ENCODE measurements around the gene OSTN.
"Not testable (repeated sequence)": the region's sequence is repeated elsewhere in the genome, so short reads cannot be mapped to it uniquely, and the experiment has no call there.

Gene OSTN

DNA sequence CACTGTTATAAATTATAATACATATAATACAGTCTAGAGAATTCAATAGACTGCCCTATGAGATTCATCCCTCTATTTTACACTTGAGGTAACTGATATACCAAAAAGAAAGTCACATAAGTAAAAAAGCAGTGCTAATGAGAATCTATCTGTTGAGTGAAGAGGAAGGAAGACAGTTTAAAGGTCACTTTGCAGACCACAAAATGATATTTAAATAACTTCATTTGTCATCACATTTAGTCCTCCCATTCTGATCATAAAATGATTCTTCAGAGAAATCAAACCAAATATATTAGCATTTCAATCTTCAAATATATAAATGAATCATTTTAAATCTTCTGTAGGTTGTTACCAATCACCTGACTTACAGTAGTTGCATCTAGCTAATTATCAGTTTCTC is 69.7 kb downstream of the OSTN start:
- DNase-seq (ENCODE audit: low spot score) = no peak

GRCh38 chr3:191269289-191270085 is 70.4 kb downstream of the OSTN start:
- DNase-seq (ENCODE audit: low spot score) = no peak

DNA sequence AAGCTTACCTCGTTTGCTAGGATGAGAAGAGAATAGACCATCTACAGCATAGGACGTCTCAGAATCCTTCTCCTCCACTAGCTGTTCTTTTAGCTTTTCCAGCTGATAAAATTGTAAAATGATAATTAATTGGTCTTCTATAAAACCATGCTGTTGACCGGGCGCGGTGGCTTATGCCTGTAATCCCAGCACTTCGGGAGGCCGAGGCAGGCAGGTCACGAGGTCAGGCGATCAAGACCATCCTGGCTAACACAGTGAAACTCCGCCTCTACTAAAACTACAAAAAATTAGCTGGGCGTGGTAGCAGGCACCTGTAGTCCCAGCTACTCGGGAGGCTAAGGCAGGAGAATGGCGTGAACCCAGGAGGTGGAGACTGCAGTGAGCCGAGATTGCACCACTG is 76.2 kb downstream of the OSTN start:
- not testable (repeated sequence) for DNase-seq (ENCODE audit: low spot score)

- DNase-seq (ENCODE audit: low spot score) = no peak
Measured at GRCh38 chr3:191275751-191276150, 76.7 kb downstream of the OSTN start.

- DNase-seq (ENCODE audit: low spot score) = no peak
Measured at GRCh38 chr3:191280111-191280510, 81.1 kb downstream of the OSTN start.

DNA sequence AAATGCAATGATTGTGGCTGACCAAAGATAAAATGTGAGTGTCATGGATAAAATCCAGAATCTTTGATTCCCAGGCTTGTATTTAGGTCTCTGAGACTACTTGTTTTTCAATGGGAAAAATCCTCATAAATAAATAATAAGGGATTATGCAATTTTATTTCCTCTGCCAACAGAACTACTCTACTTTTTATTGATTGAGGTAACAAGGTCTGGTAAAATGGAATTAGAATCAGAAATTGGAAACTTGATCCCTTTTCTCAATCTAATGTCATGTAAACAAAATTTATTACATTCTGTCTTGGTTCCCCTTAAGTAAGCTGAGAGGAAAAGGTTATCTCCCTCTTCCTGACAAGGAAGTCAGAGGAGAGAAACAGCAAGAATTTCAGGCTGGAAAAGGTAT is 81.8 kb downstream of the OSTN start:
- DNase-seq (ENCODE audit: low spot score) = no peak

DNA sequence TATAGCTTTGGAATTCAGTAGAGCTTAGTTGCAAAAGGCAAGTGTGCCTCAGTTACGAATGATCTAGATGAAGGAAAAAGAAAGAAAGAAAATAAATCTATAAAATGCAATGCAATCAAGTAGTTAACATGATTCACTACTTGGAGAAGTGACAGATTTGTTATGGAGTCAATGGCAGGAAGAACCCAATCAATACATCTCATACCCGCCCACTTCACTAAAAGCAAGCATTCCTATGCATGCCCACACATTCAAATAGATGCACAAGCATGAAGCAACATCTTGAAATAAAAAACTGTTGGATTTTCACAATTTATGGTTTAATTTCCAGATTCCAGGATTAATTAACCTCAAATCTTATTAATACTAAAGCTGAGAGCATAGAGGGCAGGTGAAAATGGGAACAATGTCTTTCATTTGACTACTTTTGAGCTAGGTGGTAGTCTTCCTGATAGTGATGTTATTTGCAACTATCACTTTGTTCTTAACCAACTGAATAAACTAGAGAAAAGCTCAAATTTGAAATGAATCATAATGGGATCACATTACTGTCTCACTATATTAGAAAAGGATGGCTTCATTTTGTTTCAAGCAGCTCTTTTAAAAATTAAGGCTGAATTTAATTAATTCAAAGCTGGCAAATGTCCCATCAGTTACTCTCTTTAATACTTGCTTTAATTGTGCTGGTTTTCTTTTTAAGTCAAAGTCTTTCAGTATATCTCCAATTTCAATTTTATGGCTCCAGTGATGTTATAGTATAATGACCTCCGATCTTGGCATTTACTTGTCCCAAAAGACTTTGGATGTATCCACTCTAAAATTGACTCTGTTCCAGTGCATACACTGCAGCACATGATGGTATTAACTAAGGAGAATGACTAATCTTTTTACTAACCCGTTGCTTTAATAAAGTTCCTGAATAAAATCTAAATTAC is 83.5 kb downstream of the OSTN start:
- no peak for DNase-seq (ENCODE audit: low spot score)

GRCh38 chr3:191283400-191283799 is 84.4 kb downstream of the OSTN start:
- no peak for DNase-seq (ENCODE audit: low spot score)

DNA sequence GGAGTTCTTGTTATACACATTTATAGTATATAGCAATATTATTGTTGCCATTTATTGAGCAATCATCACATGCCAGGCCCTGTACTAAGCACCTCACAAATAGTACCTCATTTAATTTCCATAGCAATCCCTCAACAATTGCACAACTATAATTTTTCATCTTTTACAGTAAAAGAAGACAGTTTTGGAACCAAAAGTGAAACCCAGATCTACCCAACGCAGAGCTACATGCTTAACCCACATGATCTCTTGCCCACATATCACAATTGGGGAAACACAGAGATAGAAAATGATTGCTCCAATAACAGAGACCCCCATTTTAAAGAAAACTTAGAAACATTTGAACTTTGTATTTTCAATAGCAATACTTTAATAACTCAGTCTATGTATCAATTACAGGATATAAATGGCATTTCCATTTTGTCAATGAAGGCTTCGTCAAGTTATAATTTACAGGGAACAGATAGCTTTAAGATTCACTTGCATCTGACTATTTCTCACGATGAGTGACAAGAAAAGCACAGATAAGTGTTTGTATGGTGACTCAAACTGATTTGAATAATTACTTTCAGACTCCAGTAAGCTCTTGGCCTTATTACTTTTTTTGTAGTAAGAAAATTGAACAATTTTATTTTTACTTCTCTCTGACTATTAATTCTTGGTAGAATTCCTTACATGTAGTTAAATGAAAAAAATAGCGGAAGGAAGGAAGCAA is 91.4 kb downstream of the OSTN start:
- DNase-seq (ENCODE audit: low spot score) = no peak

- DNase-seq (ENCODE audit: low spot score) = no peak
Measured at GRCh38 chr3:191292243-191293015, 93.4 kb downstream of the OSTN start.

DNA sequence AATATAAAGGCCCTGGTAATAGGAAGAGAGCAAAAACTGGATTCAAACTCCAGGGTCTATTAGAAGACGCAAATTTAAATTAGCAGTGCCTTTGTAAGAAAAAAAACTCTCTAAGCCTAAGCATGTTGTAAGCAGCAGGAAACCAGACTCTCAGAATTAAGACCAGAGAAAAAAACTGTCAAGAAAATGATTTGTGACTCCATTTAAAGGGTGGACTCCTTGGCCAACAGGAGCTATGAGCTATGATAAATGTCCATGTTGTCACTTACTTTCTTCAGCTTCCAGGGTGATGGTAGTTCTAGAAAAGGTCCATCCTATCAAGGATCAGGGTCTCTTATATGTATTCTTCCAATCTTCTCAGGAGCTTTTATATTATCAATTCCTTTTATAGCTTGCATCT is 95.2 kb downstream of the OSTN start:
- DNase-seq (ENCODE audit: low spot score) = no peak

DNA sequence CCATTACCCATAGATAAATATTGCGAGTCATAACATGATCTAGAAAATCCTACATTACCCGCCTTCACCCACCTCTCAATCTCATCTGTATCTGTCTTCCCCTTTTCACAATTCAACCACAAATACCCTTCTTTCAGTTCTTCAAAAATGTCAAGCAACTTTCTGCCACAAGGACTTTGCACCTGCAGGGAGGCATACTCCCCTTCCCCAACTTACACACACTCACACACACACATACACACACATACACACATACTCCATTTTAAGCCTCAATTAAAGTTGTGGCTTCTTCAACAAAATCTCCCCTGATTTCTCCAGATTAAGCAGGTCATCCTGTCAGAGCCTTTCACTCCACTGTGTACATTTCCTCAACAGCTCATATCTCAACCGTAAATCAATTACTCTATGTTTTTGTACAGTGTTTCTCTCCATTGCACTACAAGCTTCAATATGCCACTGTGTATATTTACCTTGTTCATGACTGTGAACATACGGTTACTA is 97.0 kb downstream of the OSTN start:
- no peak for DNase-seq (ENCODE audit: low spot score)

- no peak for DNase-seq (ENCODE audit: low spot score)
Measured at GRCh38 chr3:191298846-191299245, 99.8 kb downstream of the OSTN start.

DNA sequence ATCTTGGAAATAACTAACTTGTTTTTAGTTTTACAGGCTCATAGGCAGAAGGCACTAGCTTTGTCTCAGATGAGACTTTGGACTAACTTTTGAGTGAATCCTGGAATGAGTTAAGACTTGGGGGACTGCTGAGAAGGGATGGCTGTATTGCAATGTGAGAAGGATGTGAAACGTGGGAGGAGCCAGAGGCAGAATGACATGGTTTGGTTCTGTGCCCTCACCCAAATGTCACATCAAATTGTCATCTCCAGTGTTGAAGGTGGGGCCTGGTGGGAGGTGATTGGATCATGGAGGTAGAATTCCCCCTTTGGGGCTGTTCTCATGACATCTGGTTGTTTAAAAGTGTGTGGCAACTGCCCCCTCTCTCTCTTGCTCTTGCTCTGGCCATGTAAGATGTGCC is 101.4 kb downstream of the OSTN start:
- DNase-seq (ENCODE audit: low spot score) = no peak

- DNase-seq (ENCODE audit: low spot score) = no peak
Measured at GRCh38 chr3:191301017-191301416, 102.0 kb downstream of the OSTN start.

DNA sequence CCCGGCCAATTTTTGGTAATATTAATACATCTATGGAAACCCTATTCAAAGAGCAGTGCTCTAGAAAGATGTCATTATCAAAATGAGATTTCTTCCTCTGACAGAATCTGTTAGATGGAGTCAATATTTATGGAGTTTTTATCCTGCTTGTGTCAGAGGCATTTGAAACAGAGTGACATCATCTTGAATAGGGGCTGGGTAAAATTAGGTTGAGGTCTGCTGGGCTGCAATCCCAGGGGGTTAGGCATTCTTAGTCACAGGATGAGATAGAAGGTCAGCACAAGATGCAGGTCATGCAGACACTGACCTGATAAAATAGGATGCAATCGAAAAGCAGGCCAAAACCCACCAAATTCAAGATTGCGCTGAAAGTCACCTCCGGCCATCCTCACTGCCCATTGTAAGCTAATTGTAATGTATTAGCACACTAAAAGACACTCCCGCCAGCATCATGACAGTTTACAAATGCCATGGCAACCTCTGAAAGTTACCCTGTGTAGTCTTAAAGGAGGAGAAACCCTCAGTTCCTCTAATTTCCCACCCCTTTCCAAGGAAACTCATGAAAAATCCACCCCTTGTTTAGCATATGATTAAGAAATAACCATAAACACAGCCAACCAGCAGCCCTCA is 102.9 kb downstream of the OSTN start:
- DNase-seq (ENCODE audit: low spot score) = no peak

GRCh38 chr3:191302451-191302850 is 103.4 kb downstream of the OSTN start:
- no peak for DNase-seq (ENCODE audit: low spot score)

- no peak for DNase-seq (ENCODE audit: low spot score)
Measured at GRCh38 chr3:191303596-191303995, 104.6 kb downstream of the OSTN start.

- DNase-seq (ENCODE audit: low spot score) = no peak
Measured at GRCh38 chr3:191306428-191306827, 107.4 kb downstream of the OSTN start.

GRCh38 chr3:191307341-191307740 is 108.3 kb downstream of the OSTN start:
- DNase-seq (ENCODE audit: low spot score) = no peak

DNA sequence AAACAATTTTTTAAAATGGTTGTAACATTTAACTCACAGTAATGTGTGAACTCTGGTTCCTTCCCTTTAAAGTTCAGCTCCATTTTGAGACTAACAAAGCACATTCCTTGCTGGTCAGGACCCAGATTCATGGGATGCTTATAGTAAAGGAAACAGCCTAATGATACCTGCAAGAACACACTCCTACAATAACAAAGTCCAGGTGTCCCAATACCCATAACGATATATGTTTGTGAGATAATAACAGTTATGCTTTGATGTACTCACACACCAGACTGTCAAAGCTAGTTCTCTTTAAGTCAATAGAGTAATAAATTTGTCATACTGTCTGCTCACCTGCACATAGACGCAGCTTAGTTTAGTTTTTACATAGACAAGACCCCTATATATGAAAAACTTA is 114.3 kb downstream of the OSTN start:
- DNase-seq (ENCODE audit: low spot score) = no peak

Data from HuH-7 (cell line).